ENCODE results near the gene LIN37. TPM values are rescaled to one million over a fixed set of nuclear protein-coding genes. Genes with fewer than 3 reads are reported as not detected.

Gene LIN37
- total RNA-seq, 2 donors from 2014 or later: 9.9 to 30.5 TPM

DNA sequence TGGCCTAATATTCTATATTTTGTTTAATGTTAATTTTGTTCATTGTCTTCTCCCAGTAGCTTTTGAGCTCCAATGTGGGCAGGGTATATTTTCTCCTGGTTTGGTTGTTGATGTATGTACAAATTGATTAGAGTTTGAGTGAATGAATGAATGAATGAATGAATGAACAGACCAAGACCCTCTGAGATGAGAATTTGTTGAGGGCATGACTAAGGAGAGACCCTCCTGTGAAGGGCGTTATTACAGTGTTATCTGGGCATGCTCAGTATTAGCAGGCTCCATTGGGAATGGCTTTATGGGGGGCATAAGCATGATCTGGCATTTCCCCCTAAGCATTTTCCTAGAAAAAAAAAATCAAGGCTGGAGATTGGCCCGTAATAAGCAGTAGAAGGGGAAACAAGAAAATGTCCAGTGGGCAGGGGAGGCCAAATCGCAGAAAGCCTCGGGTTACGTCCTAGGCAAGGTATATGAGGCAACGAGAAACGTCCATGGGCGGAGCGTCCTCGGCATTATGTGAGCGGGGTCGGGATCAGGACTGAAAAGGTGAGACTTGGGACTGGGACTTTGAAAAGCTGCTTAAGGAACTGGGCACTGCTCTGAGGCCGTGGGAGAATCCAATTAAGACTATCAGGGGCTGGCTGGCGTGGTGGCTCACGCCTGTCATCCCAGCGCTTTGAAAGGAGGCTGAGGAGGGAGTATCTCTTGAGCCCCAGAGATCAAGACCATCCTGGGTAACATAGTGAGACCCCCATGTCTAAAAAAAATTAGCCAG is 26.1 kb downstream of the LIN37 start:
- peak overlapping the region; percentile 94 for H3K4me3 ChIP-seq
- H3K9me3 ChIP-seq: no peaks in the 10 kb centered on the region
- H3K36me3 ChIP-seq: no peaks in the 10 kb centered on the region
- TF ChIP-seq, protein P1, sequence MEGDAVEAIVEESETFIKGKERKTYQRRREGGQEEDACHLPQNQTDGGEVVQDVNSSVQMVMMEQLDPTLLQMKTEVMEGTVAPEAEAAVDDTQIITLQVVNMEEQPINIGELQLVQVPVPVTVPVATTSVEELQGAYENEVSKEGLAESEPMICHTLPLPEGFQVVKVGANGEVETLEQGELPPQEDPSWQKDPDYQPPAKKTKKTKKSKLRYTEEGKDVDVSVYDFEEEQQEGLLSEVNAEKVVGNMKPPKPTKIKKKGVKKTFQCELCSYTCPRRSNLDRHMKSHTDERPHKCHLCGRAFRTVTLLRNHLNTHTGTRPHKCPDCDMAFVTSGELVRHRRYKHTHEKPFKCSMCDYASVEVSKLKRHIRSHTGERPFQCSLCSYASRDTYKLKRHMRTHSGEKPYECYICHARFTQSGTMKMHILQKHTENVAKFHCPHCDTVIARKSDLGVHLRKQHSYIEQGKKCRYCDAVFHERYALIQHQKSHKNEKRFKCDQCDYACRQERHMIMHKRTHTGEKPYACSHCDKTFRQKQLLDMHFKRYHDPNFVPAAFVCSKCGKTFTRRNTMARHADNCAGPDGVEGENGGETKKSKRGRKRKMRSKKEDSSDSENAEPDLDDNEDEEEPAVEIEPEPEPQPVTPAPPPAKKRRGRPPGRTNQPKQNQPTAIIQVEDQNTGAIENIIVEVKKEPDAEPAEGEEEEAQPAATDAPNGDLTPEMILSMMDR (IDR thresholded peaks at IDR 0.05): no peak
- H3K27me3 ChIP-seq (replicated peaks; ENCODE audit: insufficient read depth): no peaks in the 10 kb centered on the region
- DNase-seq (ENCODE audit: low spot score) (no peak), ATAC-seq (ENCODE audit: insufficient number of reproducible peaks, low FRiP score, low read depth) (no peak)
- no peak overlapping the region for H3K27ac ChIP-seq
- peaks cover 8 to 12% of the 10 kb centered on the region in 2 donors for H3K4me1 ChIP-seq (ENCODE audit: control insufficient read depth in 1 of 2, low read depth in 2 of 2)

DNA sequence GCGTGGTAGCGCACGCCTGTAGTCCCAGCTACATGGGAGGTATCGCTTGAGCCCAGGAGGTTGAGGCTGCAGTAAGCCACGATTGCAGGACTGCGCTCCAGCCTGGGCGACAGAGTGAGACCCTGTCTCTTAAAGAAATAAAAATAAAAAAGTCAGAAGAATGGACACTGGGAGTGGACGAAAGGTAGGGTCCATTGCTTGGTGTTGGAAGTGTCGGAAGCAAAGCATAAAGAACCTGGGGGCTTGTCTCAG is 26.6 kb downstream of the LIN37 start:
- Histone ChIP-seq H3K36me3 (peaks cover under 1% of the 10 kb centered on the region), H3K27ac (no peak overlapping the region), H3K27me3 (replicated peaks; ENCODE audit: insufficient read depth) (no peaks in the 10 kb centered on the region), H3K4me1 (ENCODE audit: control insufficient read depth in 1 of 2, low read depth in 2 of 2) (peaks cover 8 to 12% of the 10 kb centered on the region in 2 donors), H3K4me3 (peak overlapping the region; percentile 94), H3K9me3 (no peaks in the 10 kb centered on the region)
- TF ChIP-seq, protein P1 (IDR thresholded peaks at IDR 0.05): no peak
- DNase-seq (ENCODE audit: low spot score) (no peak), ATAC-seq (ENCODE audit: insufficient number of reproducible peaks, low FRiP score, low read depth) (no peak)

DNA sequence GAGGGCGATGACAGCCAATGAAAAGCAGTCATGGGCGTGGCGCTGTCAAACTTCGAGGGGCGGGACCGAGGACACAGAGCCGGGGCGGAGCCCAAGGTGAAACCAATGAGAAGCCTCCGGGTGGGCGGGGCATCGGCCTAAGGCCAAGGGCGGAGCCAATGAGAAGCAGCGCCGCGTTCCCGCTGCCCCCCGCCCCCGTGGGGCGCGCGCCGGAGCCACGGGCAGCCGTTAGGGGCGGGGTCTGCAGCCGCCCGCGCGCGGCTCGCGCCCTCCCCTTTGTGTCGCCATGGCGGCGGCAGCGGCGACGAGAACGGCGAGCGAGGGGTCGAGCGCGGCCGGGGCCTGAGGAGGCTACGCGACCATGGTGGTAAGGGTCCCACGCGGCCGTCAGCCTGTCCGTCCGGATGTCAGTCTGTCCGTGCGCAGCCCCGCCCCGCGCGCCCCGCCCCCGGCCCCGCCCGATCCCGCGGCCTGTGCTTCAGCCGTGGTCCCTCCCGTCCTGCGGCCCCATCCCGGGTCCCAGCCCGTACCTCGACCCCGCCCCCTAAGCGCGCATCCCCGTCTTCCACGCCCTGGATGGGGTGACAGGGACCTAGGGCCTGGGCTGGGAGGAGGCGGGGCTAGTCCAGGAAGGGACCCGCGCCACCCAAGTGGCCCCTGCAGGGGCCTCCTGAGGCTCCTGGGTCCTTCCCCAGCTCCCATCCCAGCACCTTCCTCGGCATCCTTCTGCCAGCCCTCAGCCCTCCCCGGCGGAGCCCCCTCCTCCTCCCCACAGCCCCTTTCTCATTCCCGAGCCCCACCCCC is 27.1 kb downstream of the LIN37 start, which contains the start of gene ARHGAP33:
ARHGAP33 (plus strand) TSS at position 267 of the 804 bp plus-strand sequence; CDS start at position 362, 95 bp downstream.
- peak; percentile 82 for ATAC-seq (ENCODE audit: insufficient number of reproducible peaks, low FRiP score, low read depth)
- H3K27ac ChIP-seq: no peak within 1 kb of the TSS
- TF ChIP-seq, protein P1 (IDR thresholded peaks at IDR 0.05): no peak

DNA sequence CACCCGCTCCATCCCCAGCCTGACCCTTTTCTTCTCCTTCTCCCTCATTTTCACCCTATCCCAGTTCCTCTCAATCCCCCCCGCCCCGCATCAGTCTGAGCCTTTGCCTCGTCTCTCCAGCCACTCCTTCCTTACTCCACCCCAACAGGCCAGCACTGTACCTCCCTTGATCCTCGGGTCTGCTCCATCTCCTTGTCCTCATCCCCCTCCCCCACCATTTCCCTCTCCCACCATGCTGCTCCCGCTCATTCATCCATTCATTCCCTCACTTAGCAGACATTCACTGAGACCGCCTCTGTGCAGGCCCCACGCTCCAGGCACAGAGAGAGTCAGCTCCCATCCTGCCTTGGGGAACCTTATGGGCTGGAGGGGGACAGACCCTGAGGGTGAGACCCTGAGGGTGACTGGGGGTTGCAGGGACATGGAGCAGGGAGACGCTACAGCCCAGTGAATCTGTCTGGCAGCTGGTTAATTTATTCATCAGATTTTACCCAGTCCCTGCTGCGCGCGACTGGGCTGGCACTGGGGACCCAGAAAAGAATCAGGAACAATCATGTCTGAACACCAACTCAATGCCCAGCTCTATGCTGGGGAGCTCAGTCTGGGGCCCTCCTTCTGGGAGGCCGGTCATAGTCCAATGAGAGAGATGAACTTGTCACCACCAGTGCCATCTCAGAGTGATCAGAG is 27.9 kb downstream of the LIN37 start:
- ATAC-seq (ENCODE audit: insufficient number of reproducible peaks, low FRiP score, low read depth): no peak
- Histone ChIP-seq H3K27ac (no peak overlapping the region), H3K4me1 (ENCODE audit: control insufficient read depth in 1 of 2, low read depth in 2 of 2) (peaks cover 8 to 12% of the 10 kb centered on the region in 2 donors), H3K4me3 (peak overlapping the region; percentile 94), H3K36me3 (peaks cover 7% of the 10 kb centered on the region), H3K27me3 (replicated peaks; ENCODE audit: insufficient read depth) (no peaks in the 10 kb centered on the region), H3K9me3 (no peaks in the 10 kb centered on the region)
- TF ChIP-seq, protein P1 (IDR thresholded peaks at IDR 0.05): no peak
- DNase-seq (ENCODE audit: low spot score): no peak

More for the DNA sequence above, 27.1 kb downstream of the LIN37 start, which contains the start of gene ARHGAP33:
- peak; percentile 98 for DNase-seq (ENCODE audit: low spot score)
- no peaks in the 10 kb centered on the region for H3K9me3 ChIP-seq
- H3K4me3 ChIP-seq: peak within 1 kb of the TSS; percentile 94
- H3K36me3 ChIP-seq: peaks cover 5% of the 10 kb centered on the region
- H3K4me1 ChIP-seq (ENCODE audit: control insufficient read depth in 1 of 2, low read depth in 2 of 2): peaks cover 8 to 12% of the 10 kb centered on the region in 2 donors
- H3K27me3 ChIP-seq (replicated peaks; ENCODE audit: insufficient read depth): no peaks in the 10 kb centered on the region
